Suppressor macrophage treated with lipopolysaccharide for 1 hour (primary cell): ENCODE results near the gene STX16.

Experiments
- DNase-seq, 3 donors: peaks; one replicate each; pipeline ENCODE4 v3.0.0-alpha.2; 2020 to 2022

The STX16 gene

GRCh38 chr20:58655328-58656107, 4.4 kb downstream of the STX16 start:
- DNase-seq, result no peak

DNA sequence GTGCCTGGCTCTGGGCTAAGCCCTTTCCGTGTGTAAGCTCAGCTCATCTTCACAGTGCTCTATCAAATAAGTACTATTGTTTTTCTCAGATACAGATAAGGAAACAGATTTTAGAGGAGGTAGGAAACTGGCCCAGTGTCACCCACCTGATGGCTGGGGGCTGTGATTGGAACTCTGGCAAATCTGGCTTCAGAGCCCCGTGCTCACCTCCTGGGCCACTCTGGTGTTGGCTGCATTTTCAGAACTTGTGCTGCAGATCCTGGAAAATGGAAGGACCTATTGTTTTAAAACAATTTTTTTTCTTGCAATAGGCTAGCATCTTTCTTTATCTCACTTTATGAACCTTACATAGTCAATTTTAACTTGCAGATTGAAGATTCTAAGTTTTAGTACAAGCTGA, 5.7 kb downstream of the STX16 start:
- DNase-seq, result no peak

DNA sequence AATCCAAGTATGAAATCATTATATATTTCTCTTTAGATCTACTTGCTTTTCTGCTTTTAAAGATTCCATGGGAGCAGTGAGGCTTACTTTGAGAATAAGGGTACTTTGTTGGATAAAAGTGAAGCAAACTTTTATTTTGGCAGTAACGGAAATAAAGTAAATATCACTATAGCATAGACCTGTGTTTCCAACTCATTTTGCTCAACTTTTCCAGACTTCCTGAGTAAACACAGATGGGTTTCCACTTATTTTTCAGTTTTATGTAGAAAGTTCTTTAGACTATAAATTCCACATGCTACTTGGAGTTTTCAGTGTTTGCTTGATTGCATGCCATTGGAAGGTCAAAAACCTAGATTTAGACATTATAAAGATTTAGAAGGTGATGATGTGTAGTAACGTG, 6.2 kb downstream of the STX16 start:
- DNase-seq, result no peak

DNA sequence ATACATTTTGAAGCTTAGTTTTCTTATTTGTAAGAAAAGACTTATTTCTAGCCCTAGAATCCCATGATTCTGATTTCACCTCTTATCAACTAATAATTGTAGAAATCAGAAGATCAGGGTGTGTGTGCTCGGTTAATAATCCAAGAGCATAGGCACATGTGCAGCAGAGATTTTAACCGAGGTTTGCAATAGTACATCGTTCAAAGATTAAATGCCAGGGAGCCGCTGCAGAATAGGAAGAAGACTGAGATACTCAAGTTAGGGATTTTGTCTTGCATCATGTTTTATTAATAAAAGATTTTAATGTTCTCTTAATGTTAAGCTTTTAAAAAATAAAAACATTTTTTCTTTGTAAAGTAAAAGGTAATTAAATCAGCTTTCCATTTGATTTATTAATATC, 6.9 kb downstream of the STX16 start:
- no peak for DNase-seq

- no peak for DNase-seq
Observed at GRCh38 chr20:58658760-58659159, 7.7 kb downstream of the STX16 start.

DNA sequence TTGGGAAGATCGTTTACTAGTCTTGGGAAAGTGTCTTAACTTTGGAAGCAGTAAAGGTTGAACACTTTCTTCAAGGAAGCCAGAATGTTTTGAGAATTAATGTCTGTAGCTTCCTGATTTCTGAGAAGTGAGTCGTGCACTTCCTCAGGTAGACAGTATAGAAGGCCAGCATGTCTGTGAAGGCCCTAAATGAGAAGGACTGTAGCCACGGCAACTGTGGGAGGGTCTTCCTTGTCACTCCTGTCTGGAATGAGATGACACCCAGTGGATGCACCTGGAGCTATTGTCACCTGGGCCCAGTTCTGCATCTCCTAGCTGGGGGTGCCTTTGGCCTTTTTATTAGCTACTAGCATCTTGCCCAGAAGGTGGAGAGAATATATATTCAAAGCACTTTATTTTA, 8.8 kb downstream of the STX16 start:
- DNase-seq, result no peak

DNA sequence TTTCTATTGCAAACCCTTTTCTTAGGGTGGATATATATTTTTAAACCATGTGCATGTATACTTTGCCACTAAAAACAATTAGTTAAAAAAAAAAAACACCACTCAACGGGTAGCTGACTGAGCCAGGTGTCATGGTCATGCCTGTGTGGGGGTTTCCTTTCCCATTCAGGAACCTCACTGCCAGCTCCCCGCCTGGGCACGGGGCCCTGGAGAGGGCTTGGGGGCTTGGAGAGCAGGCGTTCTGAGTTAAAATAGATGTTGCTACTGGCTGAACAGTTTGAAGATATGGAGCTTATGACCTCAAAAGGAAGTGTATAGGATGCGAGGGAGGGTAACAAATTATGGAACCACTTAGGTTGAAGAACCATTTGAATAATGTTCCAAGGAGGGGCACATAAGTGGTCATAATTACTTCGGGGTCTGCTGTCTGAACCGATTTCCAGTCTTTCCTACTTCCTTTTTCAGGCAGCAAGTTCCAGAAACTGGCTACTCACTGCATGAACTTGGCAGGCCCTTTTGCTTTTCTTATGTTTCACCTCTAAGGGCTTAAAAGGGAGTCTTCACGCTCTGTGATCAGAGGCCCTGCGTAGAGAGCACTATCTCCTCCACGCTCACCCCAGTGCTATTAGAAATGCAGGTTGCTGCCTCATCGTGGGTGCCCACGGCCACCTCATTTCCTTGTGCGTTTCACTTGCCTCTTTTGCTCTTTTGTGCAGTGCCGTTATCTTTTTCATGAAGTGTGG, 9.9 kb downstream of the STX16 start:
- DNase-seq, result no peak

GRCh38 chr20:58661598-58662473, 10.8 kb downstream of the STX16 start:
- no peak for DNase-seq

- DNase-seq, result no peak
Observed at GRCh38 chr20:58664331-58664730, 13.2 kb downstream of the STX16 start.

GRCh38 chr20:58664883-58665282, 13.8 kb downstream of the STX16 start:
- DNase-seq, result no peak

- DNase-seq, result no peak
Observed at GRCh38 chr20:58665606-58666005, 14.5 kb downstream of the STX16 start.

- no peak for DNase-seq
Observed at GRCh38 chr20:58666702-58667101, 15.6 kb downstream of the STX16 start.

DNA sequence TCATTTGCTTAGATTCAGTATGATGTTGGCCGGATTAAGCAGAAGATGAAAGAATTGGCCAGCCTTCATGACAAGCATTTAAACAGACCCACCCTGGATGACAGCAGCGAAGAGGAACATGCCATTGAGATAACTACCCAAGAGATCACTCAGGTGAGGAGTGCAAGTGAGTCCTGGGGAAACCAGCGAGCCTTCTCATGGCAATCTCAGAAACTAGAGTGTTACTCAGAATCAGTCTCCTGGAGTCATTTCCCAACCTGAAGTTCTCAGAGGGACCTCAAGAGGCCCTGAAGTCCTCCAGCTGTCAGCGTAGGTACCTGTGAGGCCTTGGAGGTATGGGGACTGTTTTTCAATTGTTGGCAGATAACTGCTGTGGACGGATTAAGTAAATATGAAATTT, 16.9 kb downstream of the STX16 start:
- no peak for DNase-seq

- DNase-seq, result no peak
Observed at GRCh38 chr20:58668901-58669286, 17.8 kb downstream of the STX16 start.

- no peak for DNase-seq
Observed at GRCh38 chr20:58669287-58670006, 18.4 kb downstream of the STX16 start.

- no peak for DNase-seq
Observed at GRCh38 chr20:58670102-58670501, 19.0 kb downstream of the STX16 start.

GRCh38 chr20:58670659-58671058, 19.6 kb downstream of the STX16 start:
- no peak for DNase-seq

- DNase-seq, result no peak
Observed at GRCh38 chr20:58673119-58673518, 22.0 kb downstream of the STX16 start.

- no peak for DNase-seq
Observed at GRCh38 chr20:58675146-58675584, 24.1 kb downstream of the STX16 start.

DNA sequence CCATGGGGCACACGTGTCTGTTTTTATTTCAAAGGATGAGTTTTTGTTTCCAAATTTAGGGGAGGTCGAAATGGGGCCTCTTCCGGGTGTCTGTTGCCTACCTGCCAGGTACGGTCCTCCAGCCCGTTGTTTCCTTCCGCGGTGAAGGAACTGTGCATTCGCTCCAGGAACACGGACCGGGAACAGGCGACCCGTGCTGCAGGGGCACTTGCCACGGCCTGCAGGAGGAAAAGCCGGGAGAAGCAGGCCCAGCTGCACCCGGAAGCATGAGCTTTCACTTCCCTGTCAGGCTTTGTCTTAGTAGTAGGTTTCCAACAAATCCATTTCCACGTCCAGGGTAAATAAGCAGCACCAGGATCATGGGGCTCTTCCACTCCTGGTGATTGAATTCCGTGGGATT, 24.6 kb downstream of the STX16 start:
- DNase-seq, result no peak

DNA sequence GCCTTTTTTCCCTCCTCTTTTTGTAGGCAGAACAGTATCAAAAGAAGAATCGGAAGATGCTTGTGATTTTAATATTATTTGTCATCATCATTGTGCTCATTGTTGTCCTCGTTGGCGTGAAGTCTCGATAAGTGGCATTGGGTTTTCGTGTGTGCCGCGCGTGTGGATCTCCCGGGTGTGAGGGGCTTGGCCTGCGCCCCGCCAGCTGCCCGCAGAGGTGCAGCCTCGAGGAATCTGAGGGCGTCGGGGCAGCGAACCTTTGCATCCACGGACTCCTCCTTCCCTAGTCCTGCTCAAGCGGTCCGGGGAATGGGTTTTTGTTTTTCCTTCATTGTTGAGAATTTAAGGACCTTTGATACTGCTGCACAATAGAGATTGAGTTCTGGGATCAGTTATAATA, 25.1 kb downstream of the STX16 start:
- no peak for DNase-seq

DNA sequence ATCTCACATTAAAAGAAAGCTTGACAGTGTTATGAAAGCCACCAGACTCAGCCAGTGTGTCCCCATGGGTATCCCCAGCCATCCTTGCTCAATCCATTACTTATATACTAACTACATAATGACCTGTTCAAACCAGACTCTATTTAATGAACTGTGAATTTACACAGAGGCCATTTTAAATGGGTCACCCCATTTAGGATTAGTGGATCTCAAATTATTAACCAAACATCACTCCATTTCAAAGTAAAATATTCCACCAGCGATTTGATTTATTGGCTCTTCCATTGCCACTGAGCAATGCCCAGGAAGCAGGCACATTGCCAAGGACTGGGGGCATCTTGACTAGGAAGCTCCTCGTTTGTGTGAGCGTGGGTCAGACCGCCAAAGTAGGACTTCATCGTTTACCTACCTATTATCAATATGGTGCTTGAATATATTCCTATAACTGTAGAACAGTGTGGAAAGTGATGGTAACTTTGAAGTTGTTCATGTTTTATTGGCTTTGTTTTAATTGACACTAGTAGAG, 26.1 kb downstream of the STX16 start:
- no peak for DNase-seq

- no peak for DNase-seq
Observed at GRCh38 chr20:58677808-58678207, 26.7 kb downstream of the STX16 start.
